ENCODE measurements around the gene SLC39A8. TPM values are rescaled to one million over a fixed set of nuclear protein-coding genes. Genes with fewer than 3 reads are reported as not detected.
"Not testable (repeated sequence)": the region's sequence is repeated elsewhere in the genome, so short reads cannot be mapped to it uniquely, and the experiment has no call there.

Gene SLC39A8
- polyA plus RNA-seq, 1 donor from 2014 or later: 0.53 TPM

GRCh38 chr4:102246416-102246815 lies 98.9 kb downstream of the SLC39A8 start:
- no peak overlapping the region for H3K4me3 ChIP-seq (ENCODE audit: low read length)
- no peaks in the 10 kb centered on the region for H3K27me3 ChIP-seq (ENCODE audit: insufficient read depth, low read depth, low read length)
- TF ChIP-seq CTCF (IDR thresholded peaks at IDR 0.05; ENCODE audit: poor library complexity, severe bottlenecking) (no peak), SMC3 (conservative IDR thresholded peaks at IDR 0.05; ENCODE audit: poor library complexity) (no peak), POLR2AphosphoS5 (IDR thresholded peaks at IDR 0.05) (no peak), TAF1 (IDR thresholded peaks at IDR 0.05; ENCODE audit: low read depth) (no peak), RAD21 (conservative IDR thresholded peaks at IDR 0.05) (no peak), MXI1 (conservative IDR thresholded peaks at IDR 0.05; ENCODE audit: poor library complexity, severe bottlenecking) (no peak)
- no peak overlapping the region for H3K27ac ChIP-seq (ENCODE audit: low read length)
- no peak overlapping the region for H3K9ac ChIP-seq (ENCODE audit: low read length)
- H3K36me3 ChIP-seq (ENCODE audit: insufficient read depth, low read length): no peaks in the 10 kb centered on the region
- H3K9me2 ChIP-seq (ENCODE audit: insufficient read depth, low read length): no peaks in the 10 kb centered on the region
- H3K4me2 ChIP-seq (ENCODE audit: low read length): no peak overlapping the region
- no peak overlapping the region for H2AFZ ChIP-seq (ENCODE audit: low read depth, low read length)
- H3F3A ChIP-seq (ENCODE audit: insufficient read depth, low read length, poor library complexity, severe bottlenecking): no peaks in the 10 kb centered on the region
- H3K79me2 ChIP-seq (replicated peaks; ENCODE audit: insufficient read depth, low read length): no peaks in the 10 kb centered on the region
- no peaks in the 10 kb centered on the region for H3K9me3 ChIP-seq (ENCODE audit: low read length)
- H4K20me1 ChIP-seq (ENCODE audit: insufficient read depth): no peaks in the 10 kb centered on the region

- H3K4me2 ChIP-seq (ENCODE audit: low read length): no peak overlapping the region
- TF ChIP-seq RAD21 (conservative IDR thresholded peaks at IDR 0.05) (no peak), REST (IDR thresholded peaks at IDR 0.05; ENCODE audit: borderline replicate concordance) (no peak), TAF1 (IDR thresholded peaks at IDR 0.05; ENCODE audit: low read depth) (no peak)
- H3K9me2 ChIP-seq (ENCODE audit: insufficient read depth, low read length): no peaks in the 10 kb centered on the region
- H3K79me2 ChIP-seq (replicated peaks; ENCODE audit: insufficient read depth, low read length): no peaks in the 10 kb centered on the region
- H3K27ac ChIP-seq (ENCODE audit: low read length): no peak overlapping the region
- H3K9ac ChIP-seq (ENCODE audit: low read length): no peak overlapping the region
- no peaks in the 10 kb centered on the region for H3K9me3 ChIP-seq (ENCODE audit: low read length)
- no peaks in the 10 kb centered on the region for H3K36me3 ChIP-seq (ENCODE audit: insufficient read depth, low read length)
- H3K27me3 ChIP-seq (ENCODE audit: insufficient read depth, low read depth, low read length): no peaks in the 10 kb centered on the region
- H4K20me1 ChIP-seq (ENCODE audit: insufficient read depth): no peaks in the 10 kb centered on the region
- H2AFZ ChIP-seq (ENCODE audit: low read depth, low read length): no peak overlapping the region
- H3K4me3 ChIP-seq (ENCODE audit: low read length): no peak overlapping the region
- no peaks in the 10 kb centered on the region for H3F3A ChIP-seq (ENCODE audit: insufficient read depth, low read length, poor library complexity, severe bottlenecking)
Observed at GRCh38 chr4:102244878-102245535, 100.3 kb downstream of the SLC39A8 start.

- not testable (repeated sequence) for H3K9ac ChIP-seq (ENCODE audit: low read length); H3K79me2 ChIP-seq (replicated peaks; ENCODE audit: insufficient read depth, low read length); H3K36me3 ChIP-seq (ENCODE audit: insufficient read depth, low read length); H3K27ac ChIP-seq (ENCODE audit: low read length); H3K4me3 ChIP-seq (ENCODE audit: low read length); H3K4me2 ChIP-seq (ENCODE audit: low read length); H3K9me2 ChIP-seq (ENCODE audit: insufficient read depth, low read length); H3F3A ChIP-seq (ENCODE audit: insufficient read depth, low read length, poor library complexity, severe bottlenecking); H3K9me3 ChIP-seq (ENCODE audit: low read length); H3K27me3 ChIP-seq (ENCODE audit: insufficient read depth, low read depth, low read length); H2AFZ ChIP-seq (ENCODE audit: low read depth, low read length); H4K20me1 ChIP-seq (ENCODE audit: insufficient read depth)
Observed at GRCh38 chr4:102243296-102243695, 102.0 kb downstream of the SLC39A8 start.

All from neural cell (in vitro differentiated cells).